ENCODE data around the gene GLYR1. TPM values are rescaled to one million over a fixed set of nuclear protein-coding genes. Genes with fewer than 3 reads are reported as not detected.

The GLYR1 gene
- total RNA-seq, 2 donors from 2014 or later = 19.7 to 27.7 TPM

GRCh38 chr16:4798456-4798855, 48.6 kb downstream of the GLYR1 start:
- H3K36me3 ChIP-seq (replicated peaks in 1 of 2; ENCODE audit: insufficient read depth in 1 of 2, low read depth in 2 of 2) = no peaks in the 10 kb centered on the region
- H3K27me3 ChIP-seq = no peaks in the 10 kb centered on the region
- ATAC-seq (no peak), DNase-seq (no peak)
- H3K4me1 ChIP-seq = peaks cover 56% of the 10 kb centered on the region
- WGBS, 2 donors = 90% methylated on average over 12 of the region's 16 CpGs; no CpG with 5 or more reads in 1 of the 2 donors
- intact Hi-C loops (cut with DNase I) = no loop called here
- H3K4me3 ChIP-seq = no peak overlapping the region
- H3K9me3 ChIP-seq = no peaks in the 10 kb centered on the region
- H3K27ac ChIP-seq = no peak overlapping the region
- TF ChIP-seq, protein P1, sequence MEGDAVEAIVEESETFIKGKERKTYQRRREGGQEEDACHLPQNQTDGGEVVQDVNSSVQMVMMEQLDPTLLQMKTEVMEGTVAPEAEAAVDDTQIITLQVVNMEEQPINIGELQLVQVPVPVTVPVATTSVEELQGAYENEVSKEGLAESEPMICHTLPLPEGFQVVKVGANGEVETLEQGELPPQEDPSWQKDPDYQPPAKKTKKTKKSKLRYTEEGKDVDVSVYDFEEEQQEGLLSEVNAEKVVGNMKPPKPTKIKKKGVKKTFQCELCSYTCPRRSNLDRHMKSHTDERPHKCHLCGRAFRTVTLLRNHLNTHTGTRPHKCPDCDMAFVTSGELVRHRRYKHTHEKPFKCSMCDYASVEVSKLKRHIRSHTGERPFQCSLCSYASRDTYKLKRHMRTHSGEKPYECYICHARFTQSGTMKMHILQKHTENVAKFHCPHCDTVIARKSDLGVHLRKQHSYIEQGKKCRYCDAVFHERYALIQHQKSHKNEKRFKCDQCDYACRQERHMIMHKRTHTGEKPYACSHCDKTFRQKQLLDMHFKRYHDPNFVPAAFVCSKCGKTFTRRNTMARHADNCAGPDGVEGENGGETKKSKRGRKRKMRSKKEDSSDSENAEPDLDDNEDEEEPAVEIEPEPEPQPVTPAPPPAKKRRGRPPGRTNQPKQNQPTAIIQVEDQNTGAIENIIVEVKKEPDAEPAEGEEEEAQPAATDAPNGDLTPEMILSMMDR (IDR thresholded peaks at IDR 0.05) = no peak
- no peak for TF ChIP-seq POLR2A (IDR thresholded peaks at IDR 0.05)

DNA sequence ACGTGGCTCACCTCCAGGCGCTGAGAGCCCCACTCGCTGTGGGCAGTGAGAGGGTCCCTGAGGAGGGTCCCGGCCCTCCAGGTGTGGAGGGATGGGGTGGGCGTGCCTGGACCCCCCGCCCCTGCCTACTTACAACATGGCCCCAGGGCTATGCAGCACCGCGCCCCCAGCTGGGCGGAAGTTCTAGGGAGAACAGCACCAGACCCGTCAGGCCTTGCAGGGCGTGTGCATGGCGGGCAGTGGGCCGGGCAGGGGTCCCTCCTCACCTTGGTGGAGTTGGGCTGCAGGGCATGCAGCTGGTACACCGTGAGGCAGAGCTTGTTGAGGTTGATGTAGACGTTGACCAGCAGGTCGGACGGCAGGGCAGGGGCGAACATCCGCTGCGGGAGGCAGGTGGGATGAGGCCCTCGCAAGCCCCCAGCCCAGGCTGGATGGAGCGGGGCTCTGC, 49.3 kb downstream of the GLYR1 start:
- no peaks in the 10 kb centered on the region for H3K27me3 ChIP-seq
- H3K4me1 ChIP-seq = peaks cover 50% of the 10 kb centered on the region
- H3K4me3 ChIP-seq = no peak overlapping the region
- no peaks in the 10 kb centered on the region for H3K36me3 ChIP-seq (replicated peaks in 1 of 2; ENCODE audit: insufficient read depth in 1 of 2, low read depth in 2 of 2)
- H3K9me3 ChIP-seq = no peaks in the 10 kb centered on the region
- DNase-seq (no peak), ATAC-seq (no peak)
- intact Hi-C loops (cut with DNase I) = no loop called here
- no peak overlapping the region for H3K27ac ChIP-seq
- WGBS, 2 donors = 90 to 94% methylated on average over 10 to 22 of the region's 22 CpGs
- TF ChIP-seq, protein P1 (IDR thresholded peaks at IDR 0.05) = no peak
- no peak for TF ChIP-seq POLR2A (IDR thresholded peaks at IDR 0.05)

DNA sequence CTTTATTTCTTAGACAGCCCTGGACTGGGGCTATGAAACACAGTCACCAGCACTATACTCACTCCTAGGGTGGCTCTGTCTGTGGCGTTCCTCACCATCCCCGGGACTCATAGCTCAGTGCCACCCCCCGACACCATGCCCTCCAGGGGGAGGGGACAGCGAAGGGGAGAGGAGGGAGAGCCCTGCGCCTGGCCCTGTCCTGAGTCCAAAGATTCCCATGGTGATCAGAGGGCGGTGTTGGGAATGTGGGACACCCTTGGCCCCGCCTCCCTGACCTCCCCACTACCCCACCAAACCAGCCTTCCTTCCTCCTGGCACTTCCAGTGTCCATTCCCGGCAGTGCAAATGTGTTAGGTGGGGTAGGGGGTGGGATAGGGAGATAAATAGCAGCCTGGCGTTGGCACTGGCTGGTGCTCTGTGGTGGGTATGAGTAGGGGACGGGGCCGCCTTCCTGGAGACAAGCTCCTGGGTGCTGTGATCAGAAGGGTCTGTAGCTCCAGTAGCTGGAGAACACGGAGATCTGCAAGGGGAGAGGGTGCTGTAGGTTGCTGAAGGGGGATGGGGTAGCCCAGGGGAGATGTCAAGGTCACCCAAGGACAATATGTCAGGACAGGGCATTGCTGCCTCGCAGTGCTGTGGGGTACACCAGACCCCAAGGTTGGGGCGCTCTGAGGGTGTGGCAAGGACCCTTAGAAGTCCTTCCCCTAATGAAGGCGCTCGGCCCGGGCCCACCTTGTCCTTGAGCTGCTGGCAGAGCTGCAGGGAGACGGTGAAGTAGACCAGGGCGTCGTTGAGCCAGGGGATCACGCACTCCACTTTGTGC, 49.9 kb downstream of the GLYR1 start:
- intact Hi-C loops (cut with DNase I) = no loop called here
- Histone ChIP-seq H3K27ac (no peak overlapping the region), H3K27me3 (no peaks in the 10 kb centered on the region), H3K4me3 (no peak overlapping the region), H3K36me3 (replicated peaks in 1 of 2; ENCODE audit: insufficient read depth in 1 of 2, low read depth in 2 of 2) (no peaks in the 10 kb centered on the region), H3K4me1 (peaks cover 50% of the 10 kb centered on the region), H3K9me3 (no peaks in the 10 kb centered on the region)
- DNase-seq = no peak
- no peak for TF ChIP-seq POLR2A (IDR thresholded peaks at IDR 0.05)
- 77 to 86% methylated on average over 13 to 21 of the region's 21 CpGs for WGBS, 2 donors
- ATAC-seq = no peak

GRCh38 chr16:4795828-4796572, 51.1 kb downstream of the GLYR1 start:
- ATAC-seq (no peak), DNase-seq (no peak)
- Histone ChIP-seq H3K4me3 (peak overlapping the region; percentile 7 to 13), H3K9me3 (no peaks in the 10 kb centered on the region), H3K36me3 (replicated peaks in 1 of 2; ENCODE audit: insufficient read depth in 1 of 2, low read depth in 2 of 2) (no peaks in the 10 kb centered on the region), H3K27me3 (no peaks in the 10 kb centered on the region), H3K27ac (peak overlapping the region in 3 of 4 donors; percentile 76 to 85 (median 76)), H3K4me1 (peaks cover 40% of the 10 kb centered on the region)
- TF ChIP-seq, protein P1 (IDR thresholded peaks at IDR 0.05) = no peak
- intact Hi-C loops (cut with DNase I) = no loop called here
- WGBS, 2 donors = 73 to 87% methylated on average over 6 to 28 of the region's 30 CpGs

- intact Hi-C loops (cut with DNase I) = no loop called here
- Histone ChIP-seq H3K4me3 (peak within 1 kb of the TSS; percentile 7 to 13), H3K36me3 (replicated peaks in 1 of 2; ENCODE audit: insufficient read depth in 1 of 2, low read depth in 2 of 2) (no peaks in the 10 kb centered on the region), H3K27me3 (no peaks in the 10 kb centered on the region), H3K4me1 (peaks cover 33% of the 10 kb centered on the region), H3K9me3 (no peaks in the 10 kb centered on the region), H3K27ac (peak within 1 kb of the TSS; percentile 60 to 85 (median 76))
- DNase-seq (peak; percentile 78 to 92 (median 86)), ATAC-seq (peak; percentile 87)
- WGBS, 2 donors = 20 to 27% methylated on average over 13 to 14 of the region's 14 CpGs
- peak in 1 of 3 donors; percentile 34 for TF ChIP-seq POLR2A (IDR thresholded peaks at IDR 0.05)
- TF ChIP-seq, protein P1 (IDR thresholded peaks at IDR 0.05) = no peak
Measured at GRCh38 chr16:4795181-4795827, 51.8 kb downstream of the GLYR1 start, which contains the start of gene SMIM22. TSS of gene SMIM22 (plus strand) at chr16:4795369. CDS start at chr16:4795735, 366 bp downstream.
